GM18511 (cell line): Measurements from ENCODE around the gene CASD1.

Source experiments
- ATAC-seq: cut with Tn5 transposase; IDR thresholded peaks from one replicate; pipeline ENCODE4 v1.9.1; 2021; ENCODE audit warnings: mild to moderate bottlenecking, moderate library complexity; ENCODE audit not compliant: unreplicated experiment

The CASD1 gene

DNA sequence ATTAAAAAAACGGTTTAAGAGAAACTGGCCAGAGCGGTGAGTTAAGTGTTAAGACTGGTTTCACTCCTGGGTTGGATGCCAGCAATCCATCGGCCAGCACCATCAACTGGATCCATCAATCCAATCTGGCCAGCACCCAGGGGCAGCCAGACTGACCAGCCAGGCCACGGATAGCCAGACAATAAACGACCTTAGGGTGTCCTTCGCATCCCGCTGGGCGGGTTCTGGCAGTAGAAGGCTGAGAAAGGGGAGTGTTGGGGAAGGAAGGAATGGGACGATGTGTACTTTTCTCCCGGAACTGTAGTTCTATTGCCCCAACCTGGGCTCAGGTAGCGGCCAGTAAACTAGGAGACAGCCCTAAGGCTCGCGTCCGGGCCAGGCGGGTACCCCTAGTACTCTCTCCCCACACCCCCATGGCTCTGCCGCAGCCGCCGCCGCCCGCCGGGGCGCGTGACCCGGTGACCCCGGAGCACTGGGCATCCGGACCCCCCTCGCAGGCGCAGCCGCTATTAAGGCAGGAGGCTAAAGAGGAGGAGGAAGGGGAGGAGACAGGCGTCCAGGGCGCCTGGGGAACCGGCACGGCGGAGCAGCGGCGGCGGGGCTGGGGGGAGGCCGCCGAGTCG lies at the start of gene CASD1:
TSS of gene CASD1 (plus strand) at position 546 of the 623 bp plus-strand sequence. CDS start 276 bp downstream, outside the sequence.
- ATAC-seq = peak; percentile 66

DNA sequence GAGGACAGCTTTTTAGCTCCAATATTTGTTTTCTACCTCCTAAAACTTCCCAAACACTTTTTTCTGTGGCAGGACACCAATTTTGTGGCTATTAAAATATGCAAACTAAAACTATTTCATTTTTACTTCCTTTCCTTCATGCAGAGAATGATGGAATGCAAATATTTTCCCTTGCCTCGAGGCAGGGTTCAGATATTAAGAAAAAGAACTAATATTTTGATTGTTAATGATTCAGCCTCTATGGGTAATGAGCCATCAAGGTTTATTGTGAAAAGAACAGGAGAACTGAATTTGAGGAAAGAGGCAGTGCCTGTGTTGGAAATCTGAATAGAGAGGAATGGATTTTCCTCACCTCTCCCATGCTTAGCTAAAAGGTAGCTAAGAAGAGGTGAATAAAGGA lies 43.1 kb upstream of the CASD1 start:
- ATAC-seq = no peak

DNA sequence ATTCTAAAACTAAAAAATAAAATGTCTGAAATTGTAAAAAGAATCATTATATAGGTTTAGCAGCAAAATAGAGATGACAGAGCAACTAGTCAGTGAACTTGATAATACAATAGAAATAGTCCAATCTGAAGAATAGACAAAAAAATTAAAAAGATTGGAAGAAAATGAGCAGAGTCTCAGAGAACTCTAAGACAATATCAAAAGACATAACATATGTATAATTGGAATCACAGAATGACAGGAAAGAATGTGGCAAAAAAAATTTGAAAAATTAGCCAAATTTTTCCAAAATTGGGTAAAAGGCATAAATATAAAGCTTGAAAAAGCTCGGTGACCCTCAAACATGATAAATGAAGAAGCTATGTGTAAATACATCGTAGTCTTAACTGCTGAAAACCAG lies 38.0 kb upstream of the CASD1 start:
- ATAC-seq = no peak

DNA sequence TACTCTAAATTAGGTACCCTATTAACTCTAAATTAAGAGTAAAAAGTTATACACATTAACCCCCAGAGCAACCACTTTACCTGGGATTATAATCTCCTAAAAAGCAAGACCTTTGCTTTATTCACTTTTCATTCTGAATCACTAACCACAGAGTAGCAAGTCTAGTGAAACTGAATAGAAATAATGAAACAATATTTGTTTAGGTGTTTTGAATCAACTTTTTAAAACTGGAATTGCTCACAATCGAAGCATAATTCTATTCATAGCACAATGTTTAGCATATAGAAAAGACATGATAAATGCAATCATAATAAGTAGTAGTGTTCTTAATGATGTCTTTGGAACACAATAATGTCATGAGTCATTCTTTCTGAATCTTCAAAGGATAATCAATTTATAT lies 37.0 kb upstream of the CASD1 start:
- ATAC-seq = no peak

DNA sequence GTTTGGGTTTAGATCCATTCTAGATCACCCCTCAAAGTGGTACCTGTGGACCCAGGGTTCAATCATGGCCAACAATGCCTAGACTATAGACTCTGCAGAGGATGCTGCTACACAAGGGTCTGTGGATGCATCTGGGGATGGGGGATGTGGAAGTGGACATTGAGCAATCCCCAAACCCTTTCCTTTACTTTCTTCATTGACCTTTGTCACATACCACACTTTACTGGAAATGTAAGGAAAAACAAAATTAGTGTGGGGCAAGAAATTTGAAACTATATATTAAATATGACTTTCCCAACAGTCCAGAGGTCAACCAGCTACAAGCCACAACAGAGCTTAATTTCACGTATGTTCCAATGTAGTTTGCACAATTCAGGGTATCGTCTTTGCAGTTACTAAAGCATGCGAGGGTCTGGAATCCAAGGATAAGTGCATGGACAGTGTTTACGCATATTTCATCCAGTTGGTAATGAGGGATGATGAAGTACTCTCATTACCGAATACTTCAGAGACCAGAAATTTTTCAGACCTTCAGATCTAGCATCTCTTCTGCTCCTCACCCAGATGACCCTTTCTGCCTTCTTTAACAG lies 33.3 kb upstream of the CASD1 start:
- ATAC-seq = no peak

DNA sequence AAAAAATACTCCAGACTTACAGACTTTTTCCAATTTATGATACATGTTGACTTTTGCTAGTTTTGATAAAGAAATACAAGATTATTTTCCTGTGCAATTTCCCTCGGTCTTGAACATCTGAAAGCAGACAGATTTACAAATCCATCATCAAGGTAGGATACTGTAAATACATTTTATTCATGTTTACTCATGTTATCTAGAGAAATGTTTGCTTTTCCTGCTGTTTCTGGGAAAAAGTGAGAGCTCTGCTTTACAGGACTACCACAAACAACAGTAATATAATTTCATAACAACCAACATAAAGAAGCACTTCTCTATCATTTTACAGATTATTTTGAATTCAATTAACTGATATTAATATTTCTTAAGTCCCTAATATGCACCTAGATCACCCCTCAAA lies 31.7 kb upstream of the CASD1 start:
- ATAC-seq = no peak

DNA sequence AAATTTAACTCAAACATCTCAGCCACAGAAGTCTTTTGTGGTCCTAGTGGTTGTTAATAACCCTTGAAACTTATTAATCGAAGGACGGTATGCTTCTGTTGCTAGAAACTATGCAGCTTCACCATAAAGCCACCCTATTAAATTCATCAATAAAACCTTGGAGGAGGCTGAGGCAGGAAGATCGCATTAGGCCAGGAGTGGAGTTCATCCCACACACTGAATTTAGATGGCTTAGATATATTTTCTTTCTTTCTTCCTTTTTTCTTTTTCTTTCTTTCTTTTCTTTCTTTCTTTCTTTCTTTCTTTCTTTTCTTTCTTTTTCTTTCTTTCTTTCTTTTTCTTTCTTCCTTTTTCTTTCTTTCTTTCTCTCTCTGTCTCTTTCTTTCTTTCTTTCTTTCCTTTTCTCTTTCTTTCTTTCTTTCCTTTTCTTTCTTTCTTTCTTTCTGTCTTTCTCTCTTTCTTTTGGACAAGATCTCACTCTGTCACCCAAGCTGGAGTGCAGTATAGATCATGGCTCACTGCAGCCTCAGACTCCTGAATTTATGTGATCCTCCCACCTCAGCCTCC lies 30.9 kb upstream of the CASD1 start:
- no peak for ATAC-seq

DNA sequence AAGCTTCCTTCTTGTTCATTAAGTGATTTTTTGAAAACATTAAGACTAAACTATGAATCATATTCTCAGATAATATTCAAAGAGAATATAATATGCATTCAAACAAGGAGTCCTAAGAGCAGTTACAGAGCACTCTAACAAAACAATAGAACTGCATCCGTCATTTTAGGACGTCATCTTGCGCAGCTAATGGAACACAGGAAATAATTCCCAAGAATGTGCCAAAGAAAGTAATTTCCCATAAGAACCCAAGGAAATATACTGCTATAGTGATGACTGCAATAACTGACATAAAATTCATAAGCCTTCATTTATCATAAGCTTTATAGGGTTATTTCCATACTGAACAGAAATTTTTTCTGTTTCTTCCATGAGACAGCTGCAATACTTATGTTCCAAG lies 28.3 kb upstream of the CASD1 start:
- ATAC-seq = no peak

DNA sequence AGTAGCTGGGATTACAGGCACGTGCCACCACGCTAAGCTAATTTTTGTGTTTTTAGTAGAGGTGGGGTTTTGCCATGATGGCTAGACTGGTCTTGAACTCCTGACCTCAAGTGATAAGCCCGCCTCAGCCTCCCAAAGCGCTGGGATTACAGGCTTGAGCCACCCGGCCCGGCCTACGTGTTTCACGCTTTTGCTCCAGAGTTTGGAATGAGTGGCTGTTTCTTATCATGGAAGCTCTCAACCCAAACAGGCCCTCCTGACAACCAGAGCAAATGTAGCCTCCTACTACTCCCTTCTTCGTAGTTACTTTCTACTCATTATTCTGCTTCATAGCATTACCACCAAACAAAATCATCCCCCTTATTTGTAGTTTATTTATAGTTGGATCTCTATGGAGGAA lies 26.8 kb upstream of the CASD1 start:
- no peak for ATAC-seq

DNA sequence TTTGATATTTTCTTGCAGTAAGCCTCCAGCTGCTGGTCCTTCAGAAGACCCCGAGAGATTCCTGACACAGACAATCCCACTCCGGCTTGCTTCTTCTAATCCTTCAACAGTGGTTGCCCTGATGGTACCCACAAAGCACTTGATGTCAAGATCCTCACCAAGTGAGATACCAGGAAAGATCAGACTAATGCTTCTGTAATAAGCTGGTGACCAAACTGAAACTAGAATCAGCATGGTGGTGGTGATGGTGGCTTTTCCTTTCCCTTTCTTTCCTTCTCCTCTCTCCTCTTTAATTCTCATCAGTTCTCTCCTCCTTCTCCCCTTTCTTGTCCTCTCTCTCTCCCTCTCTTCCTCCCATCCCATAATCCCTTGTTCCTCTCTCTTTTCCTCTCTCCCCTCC lies 25.8 kb upstream of the CASD1 start:
- ATAC-seq = no peak

DNA sequence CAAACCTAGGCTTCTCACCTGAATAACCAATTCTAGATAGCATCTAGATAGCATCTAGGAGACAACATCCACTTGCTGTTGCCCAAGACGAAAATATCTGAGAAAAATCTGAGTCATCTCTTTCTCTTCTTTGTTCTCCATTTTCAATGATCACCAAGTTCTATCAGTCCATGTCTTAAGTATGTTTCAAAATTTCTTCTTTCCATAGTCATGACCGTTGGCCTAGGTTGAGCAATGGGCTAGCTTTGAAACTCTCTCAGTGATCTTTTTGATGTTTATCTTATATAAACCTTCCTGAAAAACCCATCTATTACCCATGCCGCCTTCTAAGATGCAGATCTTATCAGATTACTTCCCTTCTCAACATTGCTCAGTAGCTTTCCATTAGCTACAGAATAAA lies 23.4 kb upstream of the CASD1 start:
- ATAC-seq = no peak

DNA sequence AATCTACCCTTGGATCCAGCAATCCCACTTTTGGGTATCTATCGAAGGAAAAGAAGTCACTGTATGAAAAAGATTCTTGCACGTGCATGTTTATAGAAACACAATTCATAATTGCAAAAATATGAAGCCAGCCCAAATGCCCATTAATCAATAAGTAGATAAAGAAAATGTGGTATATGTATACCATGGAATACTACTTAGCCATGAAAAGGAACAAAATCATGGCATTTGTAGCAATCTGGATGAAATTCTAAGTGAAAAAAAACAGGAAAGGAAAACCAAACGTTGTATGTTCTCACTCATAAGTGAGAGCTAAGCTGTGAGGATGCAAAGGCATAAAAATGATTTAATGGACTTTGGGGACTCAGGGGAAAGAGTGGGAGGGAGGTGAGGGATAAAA lies 18.2 kb upstream of the CASD1 start:
- no peak for ATAC-seq

DNA sequence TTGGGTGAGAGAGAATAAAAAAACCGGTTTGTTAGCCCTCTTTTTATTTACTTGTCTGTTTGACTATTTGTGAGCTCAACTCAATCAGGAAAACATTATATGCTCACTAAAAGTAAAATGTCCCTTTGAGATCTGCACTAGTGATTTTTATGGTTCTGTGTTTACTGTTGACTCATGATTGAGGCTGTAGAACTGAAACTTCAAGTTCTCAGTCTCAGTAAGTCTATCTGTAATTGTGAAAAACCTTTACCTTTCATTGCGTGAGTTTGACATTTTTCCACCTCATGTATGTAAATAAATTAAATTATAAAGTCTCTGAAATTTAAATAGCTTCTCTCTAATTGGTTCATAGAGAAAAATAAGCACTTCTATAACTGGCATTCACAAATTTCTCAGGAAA lies 17.0 kb upstream of the CASD1 start:
- peak; percentile 99 for ATAC-seq

DNA sequence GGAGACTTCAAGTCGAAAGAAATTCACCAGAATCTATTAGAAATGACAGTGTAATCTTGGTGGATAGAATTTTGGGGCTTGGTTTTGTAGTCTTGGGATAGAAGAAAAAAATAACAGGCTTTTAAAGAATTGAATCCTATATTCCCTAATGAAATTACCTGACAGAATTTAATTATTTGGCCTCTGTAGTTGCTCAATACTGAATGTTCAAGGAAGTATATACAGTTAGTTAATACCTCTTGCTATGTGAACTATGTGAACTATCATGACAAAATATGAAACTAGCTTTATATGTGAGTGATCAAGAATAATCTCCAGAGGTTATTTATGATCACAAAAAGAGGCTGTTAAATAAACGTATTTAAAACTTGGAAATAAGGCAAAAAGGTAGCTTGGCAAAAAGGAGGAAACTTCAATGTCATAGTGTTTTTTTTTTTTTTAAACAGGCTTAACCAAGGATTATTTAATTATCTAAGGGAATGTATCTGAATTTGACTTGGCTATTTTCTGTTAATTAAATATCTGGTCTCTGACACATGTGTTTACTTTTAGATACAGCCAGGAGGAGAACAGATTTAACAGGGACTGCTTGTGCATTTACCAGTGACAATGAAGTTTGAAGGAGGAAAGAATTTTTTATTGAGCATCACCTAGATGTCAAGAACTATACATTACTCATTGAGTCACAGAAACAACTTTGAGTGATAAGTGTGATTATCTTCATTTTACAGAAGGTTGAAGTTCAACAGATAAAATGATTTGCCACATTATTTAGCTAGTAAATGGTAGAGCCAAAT lies 11.5 kb upstream of the CASD1 start:
- no peak for ATAC-seq

DNA sequence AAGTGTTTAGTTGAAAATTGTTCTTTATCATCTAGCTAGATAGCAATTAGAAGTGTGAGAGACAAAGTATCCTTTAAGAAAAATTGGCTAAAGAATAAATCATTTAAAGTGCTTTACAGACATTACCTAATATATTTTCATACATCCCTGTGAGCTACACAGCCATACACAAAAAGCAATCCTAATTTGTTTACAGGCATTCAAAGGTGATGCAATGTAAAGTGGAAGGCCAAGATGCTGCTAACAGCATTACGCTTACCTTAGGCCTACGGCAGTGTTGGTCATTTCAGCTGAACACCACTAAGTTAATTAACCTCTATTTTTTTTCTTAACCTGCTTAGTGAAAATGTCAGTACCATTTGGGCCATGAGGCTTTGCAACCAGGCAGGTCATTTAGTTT lies 10.7 kb upstream of the CASD1 start:
- no peak for ATAC-seq

DNA sequence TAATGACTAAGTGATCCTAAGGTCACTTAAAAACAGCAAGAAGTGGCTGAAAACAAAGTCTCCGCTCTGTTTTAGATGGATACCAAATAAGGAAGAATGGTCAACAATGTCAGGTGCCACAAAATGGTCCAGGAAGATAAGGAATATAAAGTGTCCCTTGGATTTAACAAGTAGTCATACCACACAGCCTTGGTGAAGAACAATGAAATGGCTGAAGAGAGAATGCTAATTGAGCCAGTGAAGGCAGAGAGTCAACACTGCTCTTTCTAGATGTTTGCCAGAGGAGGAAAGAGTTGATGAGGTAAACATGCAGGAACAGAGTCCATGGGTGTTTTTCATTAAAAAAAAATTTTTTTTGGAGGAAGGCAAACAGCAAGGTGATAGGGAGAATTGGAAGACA lies 2.1 kb upstream of the CASD1 start:
- no peak for ATAC-seq

DNA sequence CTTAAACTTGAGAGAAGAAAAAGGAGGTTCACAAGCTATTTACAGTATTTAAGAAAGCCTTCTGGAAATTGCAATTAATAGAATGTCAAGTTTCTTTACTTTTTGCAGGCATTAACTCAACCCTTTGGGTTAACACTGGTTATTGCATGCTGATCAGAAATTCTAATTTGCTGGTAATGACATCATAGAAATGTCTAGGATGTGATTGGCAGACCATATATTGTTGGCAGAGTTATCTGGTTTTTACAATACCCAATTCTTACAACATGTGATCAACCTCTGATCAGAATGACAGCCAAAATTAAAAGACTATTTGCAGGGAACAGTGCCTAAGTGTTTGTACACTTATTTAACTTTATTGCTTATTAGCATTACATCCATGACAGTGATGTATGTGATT lies 1.6 kb upstream of the CASD1 start:
- ATAC-seq = no peak

DNA sequence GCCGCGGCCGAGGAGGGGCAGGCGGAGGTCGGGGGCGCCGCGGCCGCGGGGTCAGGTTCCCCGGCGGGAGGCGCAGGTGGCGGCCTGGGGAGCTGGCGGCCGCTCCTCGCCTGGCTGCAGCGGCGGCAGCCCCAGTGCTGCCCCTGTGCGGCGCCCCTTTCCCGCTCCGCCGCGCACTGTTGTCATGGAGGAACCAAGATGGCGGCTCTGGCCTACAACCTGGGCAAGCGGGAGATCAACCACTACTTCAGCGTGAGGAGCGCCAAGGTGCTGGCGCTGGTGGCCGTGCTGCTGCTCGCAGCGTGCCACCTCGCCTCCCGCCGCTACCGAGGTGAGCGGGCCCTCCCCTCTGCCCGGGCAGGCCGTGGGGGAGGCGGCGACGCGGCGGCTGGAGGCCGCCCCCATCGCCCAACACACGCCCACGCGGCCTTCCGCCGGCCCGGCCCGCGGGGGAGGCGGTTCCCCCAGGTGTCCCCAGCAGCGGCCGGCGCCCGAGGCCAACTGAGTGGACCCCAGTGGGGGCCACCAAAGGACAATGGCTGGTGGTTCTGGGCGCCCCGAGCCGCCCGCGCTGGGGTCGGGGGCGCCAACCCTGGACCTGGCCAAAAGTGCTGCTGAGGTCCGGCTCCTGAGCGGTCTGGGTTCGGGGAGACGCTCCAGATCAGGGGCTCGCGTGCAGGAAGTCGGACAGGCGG lies 425 bp downstream of the CASD1 start:
- ATAC-seq = peak; percentile 76

DNA sequence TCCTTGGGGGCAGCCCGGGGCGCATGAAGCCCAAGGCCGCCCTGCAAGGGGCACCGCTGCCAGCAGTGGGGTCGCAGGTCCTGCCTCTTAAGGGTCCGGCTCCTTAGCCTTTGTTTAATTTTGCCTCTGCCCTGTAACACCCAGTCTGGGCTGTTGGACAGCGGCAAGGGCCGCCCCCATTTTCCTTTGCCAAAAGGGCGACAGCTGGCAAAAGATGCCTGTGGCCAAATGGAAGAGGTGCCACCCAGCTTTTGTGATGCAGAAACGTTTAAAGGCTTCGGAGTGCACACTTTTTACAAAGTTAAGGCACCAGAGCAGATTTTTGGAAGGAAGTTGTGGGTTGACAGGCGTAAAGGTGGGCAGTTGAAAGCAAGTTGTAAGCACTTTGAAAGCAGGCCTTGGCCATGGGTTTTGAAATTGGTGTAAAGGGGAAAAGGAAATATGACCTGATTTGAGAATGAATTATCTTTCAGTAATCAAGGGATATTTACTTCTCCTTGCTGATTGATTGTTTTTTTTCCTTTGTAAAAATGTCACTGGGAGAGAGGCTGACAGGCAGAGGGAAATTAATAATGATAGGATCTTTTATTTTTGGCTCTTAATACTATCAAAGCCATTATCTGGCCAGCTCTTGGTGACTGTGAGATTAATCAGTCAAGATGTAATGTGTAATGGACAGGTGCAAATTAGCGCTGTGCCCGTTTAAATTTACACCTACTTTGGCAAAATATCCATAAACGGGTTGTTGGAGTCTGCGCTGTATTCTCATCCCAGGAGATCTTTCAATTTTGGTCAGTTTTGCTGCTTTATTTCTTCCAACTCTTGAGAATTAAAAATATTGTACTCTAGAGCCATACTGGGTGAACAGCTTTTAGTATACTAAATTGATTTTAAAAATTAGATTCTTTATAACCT lies 1.2 kb downstream of the CASD1 start:
- peak; percentile 25 for ATAC-seq

DNA sequence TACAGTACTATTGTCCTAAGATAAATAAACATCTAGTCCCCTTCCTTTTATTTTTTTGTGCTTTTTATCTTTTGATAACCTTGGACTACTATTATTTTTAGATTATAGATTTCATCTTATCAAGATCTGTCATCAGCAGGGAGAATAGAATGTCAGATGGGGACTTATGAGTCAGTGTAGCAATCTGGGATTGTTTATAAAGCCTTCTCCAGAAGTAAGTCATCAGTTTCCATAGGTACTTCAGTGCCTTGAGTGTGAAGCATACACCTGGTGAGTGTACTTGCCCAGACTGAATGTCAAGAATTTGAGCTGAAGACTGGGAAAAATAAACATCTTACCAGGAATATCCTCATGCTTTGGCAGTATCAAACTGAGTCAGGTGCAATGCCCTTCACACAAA lies 2.1 kb downstream of the CASD1 start:
- ATAC-seq = no peak
